Suprapubic skin (tissue), 4 donors: ENCODE results near the gene ADAMTS2. TPM values are rescaled to one million over a fixed set of nuclear protein-coding genes. Genes with fewer than 3 reads are reported as not detected.

Source experiments
- DNase-seq, 2 donors: peaks; one replicate each; pipeline ENCODE4 v3.0.0-alpha.2; 2019; ENCODE audit warnings: low spot score in 2 of 2
- H3K27ac ChIP-seq: fragments of 200-600 bp; sonication (generic); one replicate; pipeline ENCODE4 v1.5.1; 2019
- H3K27me3 ChIP-seq: fragments of 200-600 bp; sonication (generic); one replicate; pipeline ENCODE4 v1.5.1; 2019
- H3K36me3 ChIP-seq: fragments of 200-600 bp; sonication (generic); one replicate; pipeline ENCODE4 v1.5.1; 2019
- H3K4me1 ChIP-seq: fragments of 200-600 bp; sonication (generic); one replicate; pipeline ENCODE4 v1.5.1; 2019
- H3K4me3 ChIP-seq: fragments of 200-600 bp; sonication (generic); one replicate; pipeline ENCODE4 v1.5.1; 2019; ENCODE audit warnings: mild to moderate bottlenecking
- H3K9me3 ChIP-seq: fragments of 200-600 bp; sonication (generic); one replicate; pipeline ENCODE4 v1.5.1; 2019
- CTCF ChIP-seq, 2 donors: fragments of 200-600 bp in 1 of 2; fragments of 450-650 bp in 1 of 2; sonication (generic) in 1 of 2; IDR thresholded peaks; one replicate each; pipeline ENCODE4 v1.5.1; 2016 to 2019; ENCODE audit warnings: antibody characterized with exemption in 2 of 2, mild to moderate bottlenecking in 1 of 2, moderate library complexity in 1 of 2
- EP300 ChIP-seq: sonication (generic); formaldehyde crosslinking; IDR thresholded peaks from one replicate; pipeline ENCODE4 v1.6.1; 2017; ENCODE audit warnings: antibody characterized with exemption
- POLR2A ChIP-seq, 2 donors: fragments of 450-650 bp; IDR thresholded peaks; one replicate each; pipeline ENCODE4 v1.6.1; 2017; ENCODE audit warnings: antibody characterized with exemption in 2 of 2, mild to moderate bottlenecking in 2 of 2, moderate library complexity in 2 of 2
- POLR2AphosphoS5 ChIP-seq, 3 donors: sonication (generic); formaldehyde crosslinking; IDR thresholded peaks; one replicate each; pipeline ENCODE4 v1.6.1; 2017; ENCODE audit warnings: antibody characterized with exemption in 3 of 3
- WGBS: methylation state at CpG from one replicate; pipeline ENCODE4 v1.1.5; 2018; 5-methylcytosine and 5-hydroxymethylcytosine counted together
- total RNA-seq, 4 donors: library from RNA; depleted of rRNA; stranded (reverse); fragments of >200 nt; gene quantifications; one replicate each; pipeline ENCODE4 v1.1.0, GENCODE V29; 2016

The ADAMTS2 gene
- total RNA-seq, 4 donors from 2014 or later: 3.1 to 5.5 (median 4.3) TPM

GRCh38 chr5:179201986-179202385 is 143.3 kb downstream of the ADAMTS2 start:
- Histone ChIP-seq H3K9me3 (no peaks in the 10 kb centered on the region), H3K36me3 (no peaks in the 10 kb centered on the region), H3K4me3 (no peak overlapping the region), H3K27me3 (peaks cover 4% of the 10 kb centered on the region), H3K4me1 (no peaks in the 10 kb centered on the region), H3K27ac (no peak overlapping the region)
- 53% methylated on average over 16 of the region's 16 CpGs for WGBS
- no peak for DNase-seq
- no peak for TF ChIP-seq EP300
- no peak for TF ChIP-seq POLR2A (IDR thresholded peaks at IDR 0.05)
- TF ChIP-seq CTCF (IDR thresholded peaks at IDR 0.05): no peak
- TF ChIP-seq POLR2AphosphoS5 (IDR thresholded peaks at IDR 0.05): no peak

GRCh38 chr5:179199246-179199645 is 146.0 kb downstream of the ADAMTS2 start:
- no peak overlapping the region for H3K4me3 ChIP-seq
- WGBS: no CpG with 5 or more reads among the region's 11 CpGs
- DNase-seq: no peak

GRCh38 chr5:179198825-179199224 is 146.4 kb downstream of the ADAMTS2 start:
- no peak overlapping the region for H3K4me3 ChIP-seq
- H3K27me3 ChIP-seq: peaks cover 4% of the 10 kb centered on the region
- no peak for TF ChIP-seq POLR2A (IDR thresholded peaks at IDR 0.05)
- no peak for TF ChIP-seq POLR2AphosphoS5 (IDR thresholded peaks at IDR 0.05)
- TF ChIP-seq EP300: no peak
- TF ChIP-seq CTCF (IDR thresholded peaks at IDR 0.05): no peak
- no peaks in the 10 kb centered on the region for H3K9me3 ChIP-seq
- H3K4me1 ChIP-seq: peaks cover 5% of the 10 kb centered on the region
- no peaks in the 10 kb centered on the region for H3K36me3 ChIP-seq
- WGBS: 72% methylated on average over 8 of the region's 8 CpGs
- H3K27ac ChIP-seq: no peak overlapping the region
- DNase-seq: no peak

More at GRCh38 chr5:179199246-179199645, 146.0 kb downstream of the ADAMTS2 start:
- peaks cover 5% of the 10 kb centered on the region for H3K4me1 ChIP-seq
- H3K27me3 ChIP-seq: peaks cover 4% of the 10 kb centered on the region
- no peaks in the 10 kb centered on the region for H3K36me3 ChIP-seq
- TF ChIP-seq CTCF (IDR thresholded peaks at IDR 0.05) (no peak), EP300 (no peak), POLR2A (IDR thresholded peaks at IDR 0.05) (no peak), POLR2AphosphoS5 (IDR thresholded peaks at IDR 0.05) (no peak)
- H3K27ac ChIP-seq: no peak overlapping the region
- H3K9me3 ChIP-seq: no peaks in the 10 kb centered on the region

GRCh38 chr5:179196405-179197079 is 148.7 kb downstream of the ADAMTS2 start:
- peaks cover 7% of the 10 kb centered on the region for H3K27me3 ChIP-seq
- peaks cover 5% of the 10 kb centered on the region for H3K4me1 ChIP-seq
- H3K36me3 ChIP-seq: no peaks in the 10 kb centered on the region
- TF ChIP-seq EP300 (no peak), POLR2A (IDR thresholded peaks at IDR 0.05) (no peak), CTCF (IDR thresholded peaks at IDR 0.05) (no peak), POLR2AphosphoS5 (IDR thresholded peaks at IDR 0.05) (no peak)
- DNase-seq: no peak
- 62% methylated on average over 10 of the region's 10 CpGs for WGBS
- H3K27ac ChIP-seq: peak overlapping the region; percentile 70
- no peak overlapping the region for H3K4me3 ChIP-seq
- no peaks in the 10 kb centered on the region for H3K9me3 ChIP-seq

GRCh38 chr5:179195561-179196404 is 149.5 kb downstream of the ADAMTS2 start:
- H3K36me3 ChIP-seq: no peaks in the 10 kb centered on the region
- H3K4me1 ChIP-seq: peaks cover 5% of the 10 kb centered on the region
- no peak for TF ChIP-seq EP300
- no peak for TF ChIP-seq POLR2AphosphoS5 (IDR thresholded peaks at IDR 0.05)
- no peak for TF ChIP-seq POLR2A (IDR thresholded peaks at IDR 0.05)
- no peak for TF ChIP-seq CTCF (IDR thresholded peaks at IDR 0.05)
- peaks cover 13% of the 10 kb centered on the region for H3K27me3 ChIP-seq
- H3K4me3 ChIP-seq: no peak overlapping the region
- no peaks in the 10 kb centered on the region for H3K9me3 ChIP-seq
- H3K27ac ChIP-seq: peak overlapping the region; percentile 70
- DNase-seq: no peak
- WGBS: 81% methylated on average over 35 of the region's 36 CpGs
